COLO668 (cell line): Measurements from ENCODE around the gene GPR152.
"Not testable (repeated sequence)": the region's sequence is repeated elsewhere in the genome, so short reads cannot be mapped to it uniquely, and the experiment has no call there.

Experiments
- DNase-seq: peaks from one replicate; lab custom pipeline; 2025; ENCODE audit not compliant: unreplicated experiment; lab: John Stamatoyannopoulos, UW

Gene GPR152

GRCh38 chr11:67489203-67489884, 36.8 kb upstream of the GPR152 start:
- no peak for DNase-seq

DNA sequence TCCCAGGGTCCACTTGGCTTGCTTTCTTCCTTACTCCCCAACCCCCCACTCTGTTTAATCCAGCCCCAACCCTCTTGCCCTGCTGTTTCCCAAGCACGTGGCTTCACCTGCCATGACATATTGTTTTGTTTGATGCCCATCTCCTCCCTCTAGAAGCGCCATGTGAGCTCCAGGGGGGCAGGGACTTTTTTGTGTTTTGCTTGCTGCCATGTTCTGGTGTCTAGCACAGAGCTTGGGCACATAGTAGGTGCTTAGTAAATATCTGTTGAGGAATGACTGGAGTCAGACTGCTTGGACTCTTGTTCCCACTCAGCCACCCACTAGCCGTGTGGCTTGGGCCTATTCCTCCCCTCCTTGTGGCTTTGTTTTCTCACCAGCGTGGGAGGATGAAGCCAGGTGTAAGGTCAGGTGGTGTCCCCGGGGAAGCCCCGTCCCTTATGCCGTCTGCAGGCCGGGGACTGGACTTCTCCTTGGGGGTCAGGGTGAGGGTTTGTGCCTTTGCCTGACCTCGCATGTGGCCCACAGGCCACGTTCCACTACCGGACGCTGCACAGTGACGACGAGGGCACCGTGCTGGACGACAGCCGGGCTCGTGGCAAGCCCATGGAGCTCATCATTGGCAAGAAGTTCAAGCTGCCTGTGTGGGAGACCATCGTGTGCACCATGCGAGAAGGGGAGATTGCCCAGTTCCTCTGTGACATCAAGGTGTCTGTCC, 34.1 kb upstream of the GPR152 start:
- DNase-seq = no peak

DNA sequence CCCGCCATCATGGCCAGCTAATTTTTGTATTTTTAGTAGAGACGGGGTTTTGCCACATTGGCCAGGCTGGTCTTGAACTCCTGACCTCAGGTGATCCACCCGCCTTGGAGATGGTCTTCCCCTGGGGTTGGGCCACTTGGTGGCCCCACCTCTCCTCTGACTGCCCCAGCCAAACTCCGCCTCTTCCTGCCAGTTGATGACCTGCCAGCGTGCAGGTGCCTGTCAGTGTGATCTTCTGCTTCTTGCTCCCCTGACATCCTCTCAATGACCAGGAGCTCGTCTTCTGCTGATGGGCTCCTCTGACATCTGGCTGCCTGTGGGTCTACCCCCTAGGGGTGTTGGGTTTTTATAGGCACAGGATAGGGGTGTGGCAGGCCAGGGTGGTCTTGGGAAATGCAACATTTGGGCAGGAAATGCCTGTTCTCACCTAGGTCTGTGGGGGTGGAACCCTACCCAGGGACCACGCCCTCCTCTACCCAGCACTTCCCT, 33.4 kb upstream of the GPR152 start:
- DNase-seq = peak; percentile 11

DNA sequence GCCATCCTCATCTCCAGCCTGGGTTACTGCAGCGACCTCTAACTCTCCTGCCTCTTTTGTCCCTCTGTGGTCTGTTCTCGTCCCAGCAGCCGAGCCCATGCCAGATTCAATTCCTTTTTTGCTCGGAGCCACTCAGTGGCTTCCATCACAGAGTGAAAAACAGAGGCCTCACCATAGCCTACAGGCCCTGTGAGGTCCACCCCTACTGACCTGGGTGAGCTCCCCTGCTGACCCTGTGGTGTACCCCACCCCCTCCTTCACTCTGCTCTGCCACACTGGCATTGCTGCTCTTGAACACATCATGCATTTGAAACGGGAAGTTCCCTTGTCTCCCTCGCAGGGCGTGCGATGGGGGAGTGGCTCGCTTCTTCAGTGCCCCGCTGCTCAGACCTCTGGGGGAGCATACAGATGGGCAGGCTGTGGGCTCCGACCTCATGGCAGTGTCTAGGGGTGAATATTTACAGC, 32.4 kb upstream of the GPR152 start:
- DNase-seq = no peak

DNA sequence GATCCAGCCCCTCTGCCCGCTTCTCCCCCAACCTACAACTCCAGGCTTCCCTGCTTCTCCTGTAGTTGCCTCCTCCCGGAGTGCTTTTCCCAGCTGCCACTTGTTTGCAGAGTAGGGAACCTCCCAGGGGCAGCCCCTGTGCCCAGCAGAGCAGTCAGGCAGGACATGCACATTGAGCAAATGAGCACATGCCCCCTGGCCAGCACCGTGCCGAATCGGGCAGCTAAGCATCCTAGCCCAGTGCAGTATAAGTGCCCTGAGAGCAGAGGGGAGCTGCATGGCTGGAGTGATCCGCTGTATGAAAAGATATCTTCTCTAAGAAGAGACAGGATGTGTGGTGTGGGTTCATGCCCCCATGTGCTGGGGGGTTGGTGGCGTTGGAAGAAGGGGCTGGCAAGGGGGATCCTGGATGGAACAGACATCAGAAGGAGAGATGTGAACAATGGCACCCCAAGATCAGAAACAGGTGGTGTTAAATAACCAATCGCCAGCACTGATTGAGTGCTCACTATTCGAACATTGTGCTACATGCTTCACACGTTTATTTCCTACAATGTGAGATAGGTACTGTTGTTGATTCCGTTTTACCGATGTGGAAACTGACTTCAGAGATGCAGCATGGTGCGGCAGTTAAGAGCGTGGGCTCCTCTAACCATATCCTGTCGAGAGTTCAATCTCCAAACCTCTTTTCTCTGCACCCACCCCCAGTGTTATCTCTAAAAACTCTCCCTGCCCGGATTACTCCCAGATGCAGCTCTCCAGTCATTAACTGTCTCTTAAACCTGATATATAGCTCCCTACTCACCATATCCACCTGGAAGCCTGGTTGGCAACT, 31.5 kb upstream of the GPR152 start:
- peak; percentile 30 for DNase-seq

GRCh38 chr11:67482827-67483798, 30.6 kb upstream of the GPR152 start, which contains the start of gene AIP:
Gene AIP (plus strand): TSS chr11:67483026. CDS start chr11:67483159, 133 bp downstream.
- peak; percentile 96 for DNase-seq

GRCh38 chr11:67482275-67482826, 29.8 kb upstream of the GPR152 start:
- DNase-seq = no peak

DNA sequence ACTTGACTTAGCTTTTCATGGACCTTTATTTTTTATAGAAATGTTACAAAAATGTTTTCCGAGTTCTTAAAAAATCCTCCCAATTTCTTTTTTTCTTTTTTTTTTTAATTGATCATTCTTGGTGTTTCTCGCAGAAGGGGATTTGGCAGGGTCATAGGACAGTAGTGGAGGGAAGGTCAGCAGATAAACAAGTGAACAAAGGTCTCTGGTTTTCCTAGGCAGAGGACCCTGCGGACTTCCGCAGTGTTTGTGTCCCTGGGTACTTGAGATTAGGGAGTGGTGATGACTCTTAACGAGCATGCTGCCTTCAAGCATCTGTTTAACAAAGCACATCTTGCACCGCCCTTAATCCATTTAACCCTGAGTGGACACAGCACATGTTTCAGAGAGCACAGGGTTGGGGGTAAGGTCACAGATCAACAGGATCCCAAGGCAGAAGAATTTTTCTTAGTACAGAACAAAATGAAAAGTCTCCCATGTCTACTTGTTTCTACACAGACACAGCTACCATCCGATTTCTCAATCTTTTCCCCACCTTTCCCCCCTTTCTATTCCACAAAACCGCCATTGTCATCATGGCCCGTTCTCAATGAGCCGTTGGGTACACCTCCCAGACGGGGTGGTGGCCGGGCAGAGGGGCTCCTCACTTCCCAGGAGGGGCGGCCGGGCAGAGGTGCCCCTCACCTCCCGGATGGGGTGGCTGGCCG, 25.0 kb upstream of the GPR152 start:
- not testable (repeated sequence) for DNase-seq

DNA sequence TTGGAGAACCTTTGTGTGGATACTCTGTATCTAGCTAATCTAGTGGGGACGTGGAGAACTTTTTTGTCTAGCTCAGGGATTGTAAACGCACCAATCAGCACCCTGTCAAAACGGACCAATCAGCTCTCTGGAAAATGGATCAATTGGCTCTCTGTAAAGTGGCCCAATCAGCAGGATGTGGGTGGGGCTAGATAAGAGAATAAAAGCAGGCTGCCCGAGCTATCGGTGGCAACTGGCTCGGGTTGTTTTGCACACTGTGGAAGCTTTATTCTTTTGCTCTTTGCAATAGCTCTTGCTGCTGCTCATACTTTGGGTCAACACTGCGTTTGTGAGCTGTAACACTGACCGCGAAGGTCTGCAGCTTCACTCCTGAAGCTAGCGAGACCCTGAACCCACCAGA, 24.2 kb upstream of the GPR152 start:
- not testable (repeated sequence) for DNase-seq

- no peak for DNase-seq
Observed at GRCh38 chr11:67472882-67473281, 20.4 kb upstream of the GPR152 start.

GRCh38 chr11:67470337-67471002, 17.9 kb upstream of the GPR152 start:
- no peak for DNase-seq

- DNase-seq = no peak
Observed at GRCh38 chr11:67469508-67469811, 16.9 kb upstream of the GPR152 start.

DNA sequence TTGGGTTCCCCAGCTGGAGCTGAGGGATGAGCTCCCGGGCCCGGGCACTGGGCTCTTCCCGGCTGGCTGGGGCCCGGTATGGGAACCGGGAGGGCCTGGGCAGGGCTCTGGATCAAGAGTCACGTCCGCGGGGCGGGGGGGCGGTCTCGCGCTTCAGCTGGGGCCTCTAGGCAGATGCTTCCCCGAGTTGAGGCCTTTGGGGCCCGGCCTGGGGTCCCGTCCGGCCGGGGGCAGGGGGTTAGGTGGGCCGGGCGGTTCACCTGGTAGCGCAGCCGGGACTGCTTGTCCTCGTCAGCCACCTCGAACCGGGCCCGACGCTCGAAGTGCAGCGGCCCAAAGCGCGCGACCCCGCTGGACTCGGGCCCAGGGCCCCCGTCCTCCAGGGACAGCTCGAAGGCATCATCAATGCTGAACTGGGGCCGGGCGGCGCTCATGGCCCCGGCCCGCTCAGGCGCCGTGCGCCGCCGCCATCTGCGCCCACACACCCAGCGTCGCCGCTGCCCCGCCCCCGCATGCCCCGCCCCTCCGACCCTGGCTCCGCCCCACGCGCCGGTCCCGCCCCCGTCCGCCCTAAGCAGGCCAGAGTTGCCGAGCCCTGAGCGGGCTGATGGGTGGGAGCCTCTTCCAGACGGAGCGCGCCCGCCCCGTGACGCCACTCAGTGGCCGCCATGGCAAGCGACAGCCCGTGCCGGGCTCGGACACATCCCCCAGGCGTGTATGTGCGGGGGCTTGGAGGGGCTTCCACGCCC, 16.4 kb upstream of the GPR152 start, which contains the start of gene TMEM134:
Gene TMEM134, minus strand, starts transcription at position 493 of the 749 bp plus-strand sequence. Its CDS starts 59 bp downstream, at position 434.
- peak; percentile 94 for DNase-seq

DNA sequence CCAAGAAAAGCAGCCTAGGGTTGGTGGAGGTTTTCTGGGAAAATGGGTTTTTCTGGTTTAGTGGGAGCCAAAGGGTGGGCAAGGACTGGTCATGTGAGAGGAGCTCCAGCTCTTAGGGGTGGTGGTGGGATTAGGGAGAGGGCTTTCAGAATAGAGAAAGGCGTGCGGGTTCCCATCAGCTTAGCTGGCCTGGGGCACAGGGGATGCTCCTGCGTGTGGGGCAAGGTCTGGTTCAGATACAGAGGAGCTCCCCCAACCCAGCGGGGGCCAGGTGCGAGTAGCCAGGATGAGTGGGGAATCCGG, 15.9 kb upstream of the GPR152 start:
- DNase-seq = no peak

DNA sequence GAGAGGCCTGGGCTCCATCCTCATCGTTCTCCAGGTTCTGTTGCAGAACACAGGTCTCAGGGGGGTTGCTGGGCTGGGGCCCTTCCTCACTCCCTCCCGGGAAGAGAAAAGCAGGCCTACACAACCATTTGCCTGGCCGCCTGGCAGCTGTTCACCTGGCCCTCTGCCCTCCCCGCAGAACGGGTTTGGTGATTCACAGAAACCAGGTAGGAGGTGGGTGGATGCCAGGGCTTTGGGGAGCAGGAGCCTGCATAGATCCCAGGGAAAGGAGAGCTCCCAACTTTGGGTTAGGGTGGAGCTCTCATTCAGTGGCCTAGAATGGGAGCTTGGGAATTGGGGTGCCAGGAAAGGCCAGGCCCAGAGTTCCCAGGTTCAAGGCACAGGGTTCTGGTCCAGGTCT, 15.5 kb upstream of the GPR152 start:
- peak; percentile 62 for DNase-seq

- peak; percentile 9 for DNase-seq
Observed at GRCh38 chr11:67466962-67467771, 14.6 kb upstream of the GPR152 start.

- DNase-seq = no peak
Observed at GRCh38 chr11:67466367-67466766, 13.8 kb upstream of the GPR152 start.
